Fibroblast of villous mesenchyme (primary cell): ENCODE results near the gene U2SURP. TPM values are rescaled to one million over a fixed set of nuclear protein-coding genes. Genes with fewer than 3 reads are reported as not detected.
A peak's percentile ranks its signal among the peaks of the same experiment; 100 is the strongest.

ENCODE experiments used
- DNase-seq: peaks from one replicate; pipeline ENCODE4 v3.0.0-alpha.2; 2010; ENCODE audit warnings: low read depth
- H3K4me3 ChIP-seq: 2 replicates; pipeline ENCODE4 v1.5.1; 2011; ENCODE audit warnings: low read depth, mild to moderate bottlenecking, low read length
- total RNA-seq: library from RNA; depleted of rRNA; stranded (reverse); fragments of >200 nt; gene quantifications from 2 replicates; pipeline ENCODE4 v1.2.3, GENCODE V29; 2012
- TF ChIP-seq, protein P1 (sequence below): IDR thresholded peaks from 2 replicates; pipeline ENCODE4 v1.5.1; 2012; ENCODE audit warnings: low read depth, mild to moderate bottlenecking, low read length; ENCODE audit not compliant: insufficient read depth

U2SURP gene
- total RNA-seq, 1 donor = 86.4 TPM

DNA sequence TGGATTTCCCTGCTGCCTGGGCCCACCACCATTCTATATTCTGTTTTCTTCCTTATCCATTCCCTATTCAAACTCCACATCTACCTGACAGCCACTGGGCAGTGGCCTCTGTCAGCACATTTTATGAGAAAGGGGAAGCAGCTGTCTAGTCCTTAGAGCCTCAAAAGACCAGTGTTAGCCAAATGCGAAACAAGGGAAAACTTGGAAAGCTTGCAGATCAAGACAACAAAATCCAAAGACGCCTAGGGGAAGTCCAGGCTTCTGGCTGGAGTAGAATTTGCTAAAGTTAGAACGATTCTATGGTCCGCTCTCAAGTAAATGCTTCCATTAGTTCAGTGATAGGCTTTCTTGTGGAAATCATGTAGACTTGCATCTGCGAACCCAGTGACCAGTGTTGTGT lies 78.8 kb downstream of the U2SURP start:
- TF ChIP-seq, protein P1, sequence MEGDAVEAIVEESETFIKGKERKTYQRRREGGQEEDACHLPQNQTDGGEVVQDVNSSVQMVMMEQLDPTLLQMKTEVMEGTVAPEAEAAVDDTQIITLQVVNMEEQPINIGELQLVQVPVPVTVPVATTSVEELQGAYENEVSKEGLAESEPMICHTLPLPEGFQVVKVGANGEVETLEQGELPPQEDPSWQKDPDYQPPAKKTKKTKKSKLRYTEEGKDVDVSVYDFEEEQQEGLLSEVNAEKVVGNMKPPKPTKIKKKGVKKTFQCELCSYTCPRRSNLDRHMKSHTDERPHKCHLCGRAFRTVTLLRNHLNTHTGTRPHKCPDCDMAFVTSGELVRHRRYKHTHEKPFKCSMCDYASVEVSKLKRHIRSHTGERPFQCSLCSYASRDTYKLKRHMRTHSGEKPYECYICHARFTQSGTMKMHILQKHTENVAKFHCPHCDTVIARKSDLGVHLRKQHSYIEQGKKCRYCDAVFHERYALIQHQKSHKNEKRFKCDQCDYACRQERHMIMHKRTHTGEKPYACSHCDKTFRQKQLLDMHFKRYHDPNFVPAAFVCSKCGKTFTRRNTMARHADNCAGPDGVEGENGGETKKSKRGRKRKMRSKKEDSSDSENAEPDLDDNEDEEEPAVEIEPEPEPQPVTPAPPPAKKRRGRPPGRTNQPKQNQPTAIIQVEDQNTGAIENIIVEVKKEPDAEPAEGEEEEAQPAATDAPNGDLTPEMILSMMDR = no peak
- no peak overlapping the region for H3K4me3 ChIP-seq
- DNase-seq = no peak

DNA sequence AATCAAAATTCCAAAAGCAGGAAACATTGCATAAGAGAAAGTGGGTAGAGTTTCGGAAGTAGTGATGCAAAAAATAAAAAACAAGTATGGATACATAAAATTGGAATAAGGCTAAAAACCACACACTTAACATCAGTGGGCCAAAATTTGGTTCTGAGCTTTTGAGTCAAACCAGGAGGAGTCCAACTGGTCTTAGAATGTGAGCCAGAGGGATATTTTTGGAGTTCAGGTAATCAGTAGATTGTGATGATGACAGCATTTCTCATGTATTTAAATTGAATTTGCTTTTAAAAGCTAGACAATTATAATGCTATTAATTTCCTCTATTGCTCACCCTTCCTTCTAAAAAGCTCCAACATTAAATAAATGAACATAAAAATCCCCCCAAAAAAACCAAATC lies 80.0 kb downstream of the U2SURP start:
- no peak for DNase-seq
- no peak overlapping the region for H3K4me3 ChIP-seq
- TF ChIP-seq, protein P1 = no peak

GRCh38 chr3:143081844-143082778 lies 80.7 kb downstream of the U2SURP start:
- TF ChIP-seq, protein P1 = no peak
- DNase-seq = no peak
- H3K4me3 ChIP-seq = no peak overlapping the region

DNA sequence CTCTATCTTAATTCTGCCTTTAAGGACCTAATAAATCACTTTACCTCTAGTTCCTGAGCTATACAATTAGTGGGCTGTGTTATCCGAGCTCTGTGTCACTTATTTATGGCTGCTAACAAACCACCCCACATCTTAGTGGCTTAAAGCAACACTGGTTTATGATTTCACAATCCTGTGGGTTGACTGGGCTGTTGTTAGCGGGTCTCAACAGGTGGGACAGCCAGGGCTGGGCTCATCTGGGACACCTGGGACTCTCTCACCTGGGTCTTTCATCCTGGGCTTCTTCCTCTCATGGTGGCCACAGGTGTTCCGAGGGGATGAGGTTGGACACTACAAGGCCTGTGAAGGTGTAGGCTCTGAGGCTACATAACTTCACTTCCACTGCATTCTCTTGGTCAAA lies 82.4 kb downstream of the U2SURP start:
- no peak for DNase-seq
- TF ChIP-seq, protein P1 = no peak
- H3K4me3 ChIP-seq = no peak overlapping the region

GRCh38 chr3:143084856-143085731 lies 83.7 kb downstream of the U2SURP start:
- H3K4me3 ChIP-seq = no peak overlapping the region
- TF ChIP-seq, protein P1 = no peak
- peak; percentile 53 for DNase-seq

- DNase-seq = no peak
- TF ChIP-seq, protein P1 = no peak
- H3K4me3 ChIP-seq = no peak overlapping the region
Measured at GRCh38 chr3:143088835-143089234, 87.5 kb downstream of the U2SURP start.
